ENCODE data around the gene MYOF. TPM values are rescaled to one million over a fixed set of nuclear protein-coding genes. Genes with fewer than 3 reads are reported as not detected.

MYOF gene
- 34.6 and 103 TPM in 2 replicates for total RNA-seq

GRCh38 chr10:93482145-93482834, at the start of gene MYOF:
Gene MYOF, minus strand, starts transcription at chr10:93482334. Its CDS starts 140 bp downstream, at chr10:93482194.

GRCh38 chr10:93496322-93497041, 14.3 kb upstream of the MYOF start, which contains the start of gene CEP55:
Gene CEP55, plus strand, starts transcription at chr10:93496612. Its CDS starts 3,440 bp downstream, at chr10:93500052.

Other genes starting within 250 kb of the MYOF start
- gene CEP55, start 14.3 kb upstream of the MYOF start, total RNA-seq: 8.3 and 39.0 TPM in 2 replicates
- not detected in 2 replicates for gene FFAR4, start 84.3 kb upstream of the MYOF start, total RNA-seq
- gene RBP4, start 118.9 kb upstream of the MYOF start, total RNA-seq: 3.5 TPM in 1 of 2 replicates, not detected in the other
- gene PDE6C, start 130.2 kb upstream of the MYOF start, total RNA-seq: not detected in 2 replicates
- 4.5 and 6.7 TPM in 2 replicates for gene FRA10AC1, start 220.3 kb upstream of the MYOF start, total RNA-seq

Measured in epithelial cell of alveolus of lung (primary cell).